ENCODE results near the gene SYT3. TPM values are rescaled to one million over a fixed set of nuclear protein-coding genes. Genes with fewer than 3 reads are reported as not detected.
A peak's percentile ranks its signal among the peaks of the same experiment; 100 is the strongest.

Gene SYT3
- total RNA-seq, 1 experiment from 2014 or later: not detected

DNA sequence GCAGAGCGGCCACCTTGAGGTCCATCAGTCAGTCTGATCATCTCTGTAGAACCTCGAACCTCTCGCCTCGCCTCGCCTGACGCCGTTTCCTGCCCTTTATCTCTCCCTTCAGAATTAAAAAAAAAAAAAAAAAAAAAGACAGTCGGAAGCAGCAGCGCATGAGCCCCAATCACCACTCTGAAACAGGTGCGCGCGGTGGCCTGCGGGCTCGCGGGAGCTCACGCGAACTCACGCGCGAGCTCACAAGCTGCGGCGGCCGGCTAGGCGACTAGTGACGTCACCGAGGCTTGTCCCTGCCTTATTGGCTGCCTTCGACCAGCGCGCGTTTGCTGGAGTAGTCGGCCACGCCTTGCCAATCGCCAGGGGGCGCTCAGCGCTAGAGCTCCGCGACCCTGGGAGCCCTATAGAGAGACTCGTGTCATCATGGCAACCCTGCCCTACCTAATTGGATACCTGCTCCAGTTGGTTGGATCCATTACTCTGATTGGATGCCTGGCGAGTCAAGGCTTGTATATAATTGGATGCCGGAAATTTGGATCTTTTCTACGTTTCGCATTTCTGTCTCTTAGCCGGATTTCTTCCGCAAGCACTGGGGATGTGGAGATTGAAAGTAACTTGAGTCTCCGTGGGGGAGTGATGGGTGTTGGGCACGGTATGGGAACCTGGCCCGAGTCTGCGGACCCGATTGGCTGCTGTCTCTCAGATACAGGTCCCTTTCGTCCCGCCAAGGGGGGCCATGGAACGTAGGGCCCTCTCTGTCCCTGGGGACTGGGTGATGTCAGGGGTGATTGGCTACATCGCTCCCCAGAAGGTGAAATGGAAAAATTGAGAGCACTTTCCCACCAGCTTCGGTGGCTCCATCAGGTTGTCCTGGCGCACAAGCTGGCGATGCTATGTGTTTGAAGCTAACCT lies 31.6 kb downstream of the SYT3 start:
- H3K4me1 ChIP-seq (ENCODE audit: control insufficient read depth, insufficient read depth, low read length): no peaks in the 10 kb centered on the region
- no peak overlapping the region for H3K4me3 ChIP-seq (ENCODE audit: low read depth in 2 of 2, low read length in 2 of 2)
- DNase-seq (ENCODE audit: low read depth, low spot score) (no peak), ATAC-seq (peak; percentile 72)
- intact Hi-C loops (cut with micrococcal nuclease; ENCODE audit: unreplicated experiment) (no loop called here), in situ Hi-C loops (cut with HindIII; ENCODE audit: low pct_unique_long_range_greater_than_20kb, low sequenced_read_pairs) (no loop called here)
- no peaks in the 10 kb centered on the region for H3K9me3 ChIP-seq (ENCODE audit: control insufficient read depth, insufficient read depth, low read depth, low read length)
- BruUV-seq (replicated peaks): no TSS peak
- ChIA-PET POLR2A (no interaction called here), CTCF (no interaction called here)
- H3K27me3 ChIP-seq (ENCODE audit: control insufficient read depth, insufficient read depth, low read length): no peaks in the 10 kb centered on the region
- H3K27ac ChIP-seq (ENCODE audit: low read length): no peak overlapping the region
- H3K36me3 ChIP-seq (ENCODE audit: control insufficient read depth, insufficient read depth, low read length): no peaks in the 10 kb centered on the region
- TF ChIP-seq, protein P1, sequence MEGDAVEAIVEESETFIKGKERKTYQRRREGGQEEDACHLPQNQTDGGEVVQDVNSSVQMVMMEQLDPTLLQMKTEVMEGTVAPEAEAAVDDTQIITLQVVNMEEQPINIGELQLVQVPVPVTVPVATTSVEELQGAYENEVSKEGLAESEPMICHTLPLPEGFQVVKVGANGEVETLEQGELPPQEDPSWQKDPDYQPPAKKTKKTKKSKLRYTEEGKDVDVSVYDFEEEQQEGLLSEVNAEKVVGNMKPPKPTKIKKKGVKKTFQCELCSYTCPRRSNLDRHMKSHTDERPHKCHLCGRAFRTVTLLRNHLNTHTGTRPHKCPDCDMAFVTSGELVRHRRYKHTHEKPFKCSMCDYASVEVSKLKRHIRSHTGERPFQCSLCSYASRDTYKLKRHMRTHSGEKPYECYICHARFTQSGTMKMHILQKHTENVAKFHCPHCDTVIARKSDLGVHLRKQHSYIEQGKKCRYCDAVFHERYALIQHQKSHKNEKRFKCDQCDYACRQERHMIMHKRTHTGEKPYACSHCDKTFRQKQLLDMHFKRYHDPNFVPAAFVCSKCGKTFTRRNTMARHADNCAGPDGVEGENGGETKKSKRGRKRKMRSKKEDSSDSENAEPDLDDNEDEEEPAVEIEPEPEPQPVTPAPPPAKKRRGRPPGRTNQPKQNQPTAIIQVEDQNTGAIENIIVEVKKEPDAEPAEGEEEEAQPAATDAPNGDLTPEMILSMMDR (IDR thresholded peaks at IDR 0.05): peak; percentile 61
- no peak for TF ChIP-seq SIN3A (IDR thresholded peaks at IDR 0.05; ENCODE audit: borderline replicate concordance, insufficient read depth, low read depth, low read length)

DNA sequence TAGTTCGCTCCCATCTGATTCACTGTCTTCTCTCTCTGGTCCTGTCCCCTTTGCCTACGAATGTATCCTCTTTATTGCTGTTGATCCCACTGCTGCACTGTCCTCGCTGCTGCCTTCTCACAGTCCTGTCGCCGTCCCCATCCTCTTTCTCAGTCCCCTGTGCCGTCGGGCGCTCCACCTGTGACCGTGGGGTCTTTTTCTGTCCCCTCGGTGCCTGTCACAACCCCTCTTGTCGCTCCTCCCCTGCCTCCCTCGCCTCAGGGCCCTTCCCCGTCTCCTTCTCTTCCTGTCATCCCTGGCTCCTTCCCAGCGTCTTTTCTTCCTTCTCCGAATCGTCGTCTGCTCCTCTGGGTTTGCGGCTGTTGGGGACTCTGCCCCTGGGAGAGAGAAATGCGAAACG lies 32.3 kb downstream of the SYT3 start:
- BruUV-seq (replicated peaks): no TSS peak
- CTCF ChIA-PET: no interaction called here
- TF ChIP-seq SIN3A (IDR thresholded peaks at IDR 0.05; ENCODE audit: borderline replicate concordance, insufficient read depth, low read depth, low read length) (no peak), POLR2AphosphoS5 (IDR thresholded peaks at IDR 0.05; ENCODE audit: low read depth, low read length) (no peak)
- TF ChIP-seq, protein P1 (IDR thresholded peaks at IDR 0.05): no peak
- TF ChIP-seq, protein P2, sequence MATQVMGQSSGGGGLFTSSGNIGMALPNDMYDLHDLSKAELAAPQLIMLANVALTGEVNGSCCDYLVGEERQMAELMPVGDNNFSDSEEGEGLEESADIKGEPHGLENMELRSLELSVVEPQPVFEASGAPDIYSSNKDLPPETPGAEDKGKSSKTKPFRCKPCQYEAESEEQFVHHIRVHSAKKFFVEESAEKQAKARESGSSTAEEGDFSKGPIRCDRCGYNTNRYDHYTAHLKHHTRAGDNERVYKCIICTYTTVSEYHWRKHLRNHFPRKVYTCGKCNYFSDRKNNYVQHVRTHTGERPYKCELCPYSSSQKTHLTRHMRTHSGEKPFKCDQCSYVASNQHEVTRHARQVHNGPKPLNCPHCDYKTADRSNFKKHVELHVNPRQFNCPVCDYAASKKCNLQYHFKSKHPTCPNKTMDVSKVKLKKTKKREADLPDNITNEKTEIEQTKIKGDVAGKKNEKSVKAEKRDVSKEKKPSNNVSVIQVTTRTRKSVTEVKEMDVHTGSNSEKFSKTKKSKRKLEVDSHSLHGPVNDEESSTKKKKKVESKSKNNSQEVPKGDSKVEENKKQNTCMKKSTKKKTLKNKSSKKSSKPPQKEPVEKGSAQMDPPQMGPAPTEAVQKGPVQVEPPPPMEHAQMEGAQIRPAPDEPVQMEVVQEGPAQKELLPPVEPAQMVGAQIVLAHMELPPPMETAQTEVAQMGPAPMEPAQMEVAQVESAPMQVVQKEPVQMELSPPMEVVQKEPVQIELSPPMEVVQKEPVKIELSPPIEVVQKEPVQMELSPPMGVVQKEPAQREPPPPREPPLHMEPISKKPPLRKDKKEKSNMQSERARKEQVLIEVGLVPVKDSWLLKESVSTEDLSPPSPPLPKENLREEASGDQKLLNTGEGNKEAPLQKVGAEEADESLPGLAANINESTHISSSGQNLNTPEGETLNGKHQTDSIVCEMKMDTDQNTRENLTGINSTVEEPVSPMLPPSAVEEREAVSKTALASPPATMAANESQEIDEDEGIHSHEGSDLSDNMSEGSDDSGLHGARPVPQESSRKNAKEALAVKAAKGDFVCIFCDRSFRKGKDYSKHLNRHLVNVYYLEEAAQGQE (IDR thresholded peaks at IDR 0.05; ENCODE audit: insufficient read depth in 1 of 2, low read depth in 2 of 2, low read length in 1 of 2): no peak
- intact Hi-C loops (cut with micrococcal nuclease; ENCODE audit: unreplicated experiment): no loop called here
- no peaks in the 10 kb centered on the region for H3K9me3 ChIP-seq (ENCODE audit: control insufficient read depth, insufficient read depth, low read depth, low read length)
- in situ Hi-C loops (cut with HindIII; ENCODE audit: low pct_unique_long_range_greater_than_20kb, low sequenced_read_pairs): no loop called here
- DNase-seq (ENCODE audit: low read depth, low spot score) (no peak), ATAC-seq (no peak)
- H3K4me3 ChIP-seq (ENCODE audit: low read depth in 2 of 2, low read length in 2 of 2): no peak overlapping the region
- no peaks in the 10 kb centered on the region for H3K4me1 ChIP-seq (ENCODE audit: control insufficient read depth, insufficient read depth, low read length)
- H3K27me3 ChIP-seq (ENCODE audit: control insufficient read depth, insufficient read depth, low read length): no peaks in the 10 kb centered on the region
- POLR2A ChIA-PET: no interaction called here
- no peaks in the 10 kb centered on the region for H3K36me3 ChIP-seq (ENCODE audit: control insufficient read depth, insufficient read depth, low read length)
- no peak overlapping the region for H3K27ac ChIP-seq (ENCODE audit: low read length)
